DOHH2 (cell line): Measurements from ENCODE around the gene TTC28.
A peak's percentile ranks its signal among the peaks of the same experiment; 100 is the strongest.

Experiments
- EZH2phosphoT487 ChIP-seq: fragments of 200-600 bp; sonication (generic); IDR thresholded peaks from 2 replicates; pipeline ENCODE4 v1.6.1; 2017; ENCODE audit warnings: borderline replicate concordance, mild to moderate bottlenecking, antibody characterized with exemption, low read length, moderate library complexity, mixed read lengths
- TF ChIP-seq, protein P1 (sequence below): fragments of 200-600 bp; sonication (generic); IDR thresholded peaks from one replicate; pipeline ENCODE4 v1.5.1; 2014; ENCODE audit warnings: antibody characterized with exemption, mild to moderate bottlenecking, low read depth, low read length; ENCODE audit not compliant: poor library complexity, severe bottlenecking

GRCh38 chr22:28019881-28020861, 659.5 kb downstream of the TTC28 start:
- TF ChIP-seq, protein P1, sequence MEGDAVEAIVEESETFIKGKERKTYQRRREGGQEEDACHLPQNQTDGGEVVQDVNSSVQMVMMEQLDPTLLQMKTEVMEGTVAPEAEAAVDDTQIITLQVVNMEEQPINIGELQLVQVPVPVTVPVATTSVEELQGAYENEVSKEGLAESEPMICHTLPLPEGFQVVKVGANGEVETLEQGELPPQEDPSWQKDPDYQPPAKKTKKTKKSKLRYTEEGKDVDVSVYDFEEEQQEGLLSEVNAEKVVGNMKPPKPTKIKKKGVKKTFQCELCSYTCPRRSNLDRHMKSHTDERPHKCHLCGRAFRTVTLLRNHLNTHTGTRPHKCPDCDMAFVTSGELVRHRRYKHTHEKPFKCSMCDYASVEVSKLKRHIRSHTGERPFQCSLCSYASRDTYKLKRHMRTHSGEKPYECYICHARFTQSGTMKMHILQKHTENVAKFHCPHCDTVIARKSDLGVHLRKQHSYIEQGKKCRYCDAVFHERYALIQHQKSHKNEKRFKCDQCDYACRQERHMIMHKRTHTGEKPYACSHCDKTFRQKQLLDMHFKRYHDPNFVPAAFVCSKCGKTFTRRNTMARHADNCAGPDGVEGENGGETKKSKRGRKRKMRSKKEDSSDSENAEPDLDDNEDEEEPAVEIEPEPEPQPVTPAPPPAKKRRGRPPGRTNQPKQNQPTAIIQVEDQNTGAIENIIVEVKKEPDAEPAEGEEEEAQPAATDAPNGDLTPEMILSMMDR: peak; percentile 97
- TF ChIP-seq EZH2phosphoT487: no peak
